A549 treated with CpdA at 1 μM for 4 hours (cell line): Measurements from ENCODE around the gene LCE3B. TPM values are rescaled to one million over a fixed set of nuclear protein-coding genes. Genes with fewer than 3 reads are reported as not detected.

Experiments
- total RNA-seq: library from RNA; stranded (reverse); fragments of 200-300 nt; extraction: Qiagen RNA extraction; gene quantifications from 5 replicates; pipeline ENCODE4 v1.2.3, GENCODE V29; 2022; ENCODE audit warnings: low read depth

LCE3B gene, protein sequence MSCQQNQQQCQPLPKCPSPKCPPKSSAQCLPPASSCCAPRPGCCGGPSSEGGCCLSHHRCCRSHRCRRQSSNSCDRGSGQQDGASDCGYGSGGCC
- not detected in 5 replicates for total RNA-seq

GRCh38 chr1:152613511-152613910 lies at the start of gene LCE3B:
TSS of gene LCE3B (plus strand) at chr1:152613811. CDS start at chr1:152613811, 0 bp downstream.

GRCh38 chr1:152566681-152567080 lies 46.9 kb upstream of the LCE3B start, which contains the start of gene LCE3E:
TSS of gene LCE3E (minus strand) at chr1:152566780. CDS start at chr1:152566208, 572 bp downstream.

GRCh38 chr1:152580433-152580832 lies 33.2 kb upstream of the LCE3B start, which contains the start of gene LCE3D:
TSS of gene LCE3D (minus strand) at chr1:152580516. CDS start at chr1:152579936, 580 bp downstream.

DNA sequence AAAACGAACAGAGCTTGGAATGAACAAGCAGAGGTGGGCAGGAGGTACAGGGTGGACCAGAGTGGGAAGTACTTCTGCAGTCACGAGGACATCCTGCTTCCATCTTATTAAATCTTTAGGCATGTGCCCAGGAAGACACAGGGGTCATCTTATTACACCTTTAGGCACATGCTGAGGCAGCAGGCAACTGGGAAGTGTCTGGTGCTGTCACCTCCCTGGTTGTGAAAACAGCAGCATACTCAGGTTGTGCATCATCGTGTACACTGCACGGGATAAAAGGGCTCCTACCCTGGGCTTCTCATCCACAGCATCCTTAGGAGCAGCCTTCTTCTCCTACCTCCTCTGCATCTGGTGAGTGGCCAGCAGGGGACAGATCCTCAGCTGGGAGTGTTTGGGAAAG lies 13.7 kb upstream of the LCE3B start, which contains the start of gene LCE3C:
TSS of gene LCE3C (plus strand) at position 301 of the 400 bp plus-strand sequence. CDS start 498 bp downstream, outside the sequence.

DNA sequence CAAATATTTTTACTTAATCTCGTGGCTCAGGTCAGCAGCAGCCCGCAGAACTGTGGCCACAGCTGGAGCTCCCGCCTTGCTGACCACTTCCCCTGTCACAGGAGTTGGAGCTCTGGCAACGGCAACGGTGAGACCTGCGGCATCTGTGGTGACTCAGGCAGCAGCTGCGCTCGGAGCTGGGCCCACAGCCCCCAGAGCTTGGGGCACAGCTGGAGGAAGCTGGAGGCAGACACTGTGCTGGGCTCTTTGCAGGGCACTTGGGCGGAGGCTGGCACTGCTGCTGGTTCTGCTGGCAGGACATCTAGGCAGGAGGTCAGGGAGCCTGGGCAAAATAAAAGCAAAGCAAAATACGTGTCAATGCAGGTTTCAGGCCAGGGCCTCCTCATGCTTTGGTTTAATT lies 9.2 kb downstream of the LCE3B start, which contains the start of gene LCE3A:
TSS of gene LCE3A (minus strand) at position 301 of the 400 bp plus-strand sequence. CDS start at position 301, 0 bp downstream.

DNA sequence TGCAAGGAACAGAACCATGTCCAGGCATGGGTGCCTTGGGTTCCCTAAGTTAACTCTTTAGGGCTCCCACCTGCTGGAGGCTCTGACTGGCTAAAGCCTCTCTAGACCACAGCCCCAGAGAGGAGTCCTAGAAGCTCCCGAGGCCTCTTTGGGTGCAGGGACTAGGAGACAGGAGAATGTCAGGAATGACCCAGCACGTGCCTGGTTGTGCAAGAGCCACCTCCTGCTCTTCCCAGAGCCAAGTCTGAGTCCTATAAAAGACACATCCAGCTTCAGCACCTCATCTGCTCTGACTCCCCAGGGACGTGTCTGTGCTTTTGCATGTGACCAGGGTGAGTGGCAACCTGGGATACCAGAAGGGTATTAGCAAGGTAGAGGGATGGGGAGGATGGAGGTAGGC lies 49.5 kb downstream of the LCE3B start, which contains the start of gene LCE2D:
TSS of gene LCE2D (plus strand) at position 283 of the 400 bp plus-strand sequence. CDS start 726 bp downstream, outside the sequence.

Other genes with a start within 250 kb of the LCE3B start
- gene CRNN, start 199.5 kb upstream of the LCE3B start, total RNA-seq = not detected in 5 replicates
- gene LCE5A, start 103.0 kb upstream of the LCE3B start, total RNA-seq = 0.18 TPM in 1 of 5 replicates, not detected in the others
- gene CRCT1, start 99.3 kb upstream of the LCE3B start, total RNA-seq = 0.24 to 0.57 TPM (median 0.48 TPM) in 3 of 5 replicates, not detected in the others
- not detected in 5 replicates for gene LCE3E, start 47.0 kb upstream of the LCE3B start, total RNA-seq
- 0.34 to 0.80 TPM (median 0.59 TPM) in 5 replicates for gene LCE3D, start 33.3 kb upstream of the LCE3B start, total RNA-seq
- gene LCE3C, start 13.6 kb upstream of the LCE3B start, total RNA-seq = not detected in 5 replicates
- gene LCE3A, start 9.3 kb downstream of the LCE3B start, total RNA-seq = not detected in 5 replicates
- gene LCE2D, start 49.6 kb downstream of the LCE3B start, total RNA-seq = not detected in 5 replicates
- not detected in 5 replicates for gene LCE2C, start 61.5 kb downstream of the LCE3B start, total RNA-seq
- gene LCE2B, start 72.3 kb downstream of the LCE3B start, total RNA-seq = not detected in 5 replicates
- gene LCE2A, start 84.5 kb downstream of the LCE3B start, total RNA-seq = not detected in 5 replicates
- gene LCE4A, start 94.3 kb downstream of the LCE3B start, total RNA-seq = not detected in 5 replicates
- not detected in 5 replicates for gene KPRP, start 144.2 kb downstream of the LCE3B start, total RNA-seq
- gene LCE1F, start 161.3 kb downstream of the LCE3B start, total RNA-seq = not detected in 5 replicates
- not detected in 5 replicates for gene LCE1E, start 172.4 kb downstream of the LCE3B start, total RNA-seq
- not detected in 5 replicates for gene LCE1D, start 182.9 kb downstream of the LCE3B start, total RNA-seq
- gene LCE1C, start 192.8 kb downstream of the LCE3B start, total RNA-seq = not detected in 5 replicates
- gene LCE1B, start 198.2 kb downstream of the LCE3B start, total RNA-seq = not detected in 5 replicates
- gene LCE1A, start 213.7 kb downstream of the LCE3B start, total RNA-seq = not detected in 5 replicates
- gene LCE6A, start 229.0 kb downstream of the LCE3B start, total RNA-seq = not detected in 5 replicates
- not detected in 5 replicates for gene LCE7A, start 246.2 kb downstream of the LCE3B start, total RNA-seq